A673 (cell line): Measurements from ENCODE around the gene TGM2.
"Not testable (repeated sequence)": the region's sequence is repeated elsewhere in the genome, so short reads cannot be mapped to it uniquely, and the experiment has no call there.

Source experiments
- CTCF ChIP-seq: fragments of 300-800, 200-600 bp; sonication (generic); conservative IDR thresholded peaks from 2 replicates; pipeline ENCODE4 v1.5.1; 2017; ENCODE audit warnings: low read depth, mild to moderate bottlenecking, antibody characterized with exemption, low read length, moderate library complexity, mixed read lengths
- EZH2 ChIP-seq: fragments of 200-600 bp; sonication (generic); IDR thresholded peaks from 2 replicates; pipeline ENCODE4 v1.6.1; 2017; ENCODE audit warnings: borderline replicate concordance, low read depth, mild to moderate bottlenecking, mixed read lengths, antibody characterized with exemption, low read length; ENCODE audit not compliant: poor library complexity, severe bottlenecking

DNA sequence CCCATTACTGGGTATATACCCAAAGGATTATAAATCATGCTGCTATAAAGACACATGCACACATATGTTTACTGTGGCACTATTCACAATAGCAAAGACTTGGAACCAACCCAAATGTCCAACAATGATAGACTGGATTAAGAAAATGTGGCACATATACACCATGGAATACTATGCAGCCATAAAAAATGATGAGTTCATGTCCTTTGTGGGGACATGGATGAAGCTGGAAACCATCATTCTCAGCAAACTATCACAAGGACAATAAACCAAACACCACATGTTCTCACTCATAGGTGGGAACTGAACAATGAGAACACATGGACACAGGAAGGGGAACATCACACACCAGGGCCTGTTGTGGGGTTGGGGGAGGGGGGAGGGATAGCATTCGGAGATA lies 57.7 kb downstream of the TGM2 start:
- not testable (repeated sequence) for TF ChIP-seq CTCF, EZH2
